ENCODE measurements around the gene ARX. TPM values are rescaled to one million over a fixed set of nuclear protein-coding genes. Genes with fewer than 3 reads are reported as not detected.

The ARX gene
- total RNA-seq, 2 experiments from 2014 or later: not detected

DNA sequence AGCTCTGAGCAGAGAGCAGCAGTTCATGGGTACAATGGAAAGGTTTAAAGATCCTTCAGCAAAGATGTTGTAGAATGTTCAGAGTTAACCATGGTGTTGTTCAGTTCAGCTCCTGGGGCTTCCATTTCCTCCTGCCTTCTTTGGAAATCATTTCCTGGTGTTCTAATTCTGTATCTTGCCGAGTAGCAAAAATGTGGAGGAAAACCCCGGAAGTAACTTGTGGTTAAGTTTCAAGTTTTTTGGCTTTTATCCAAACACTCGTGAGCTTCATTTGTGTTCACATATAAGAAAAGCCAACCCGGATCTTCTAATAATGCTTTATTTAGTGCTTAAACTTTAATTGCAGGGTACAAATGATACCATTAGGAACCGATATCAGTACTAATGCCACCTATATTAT lies 33.6 kb upstream of the ARX start:
- H3K4me3 Mint-ChIP-seq: no peak overlapping the region
- ATAC-seq: no peak
- intact Hi-C loops (cut with micrococcal nuclease): no loop called here
- H3K9me3 Mint-ChIP-seq: no peaks in the 10 kb centered on the region
- H3K36me3 Mint-ChIP-seq (ENCODE audit: low read depth): no peaks in the 10 kb centered on the region
- H3K27ac Mint-ChIP-seq: no peak overlapping the region
- TF ChIP-seq, protein P1, sequence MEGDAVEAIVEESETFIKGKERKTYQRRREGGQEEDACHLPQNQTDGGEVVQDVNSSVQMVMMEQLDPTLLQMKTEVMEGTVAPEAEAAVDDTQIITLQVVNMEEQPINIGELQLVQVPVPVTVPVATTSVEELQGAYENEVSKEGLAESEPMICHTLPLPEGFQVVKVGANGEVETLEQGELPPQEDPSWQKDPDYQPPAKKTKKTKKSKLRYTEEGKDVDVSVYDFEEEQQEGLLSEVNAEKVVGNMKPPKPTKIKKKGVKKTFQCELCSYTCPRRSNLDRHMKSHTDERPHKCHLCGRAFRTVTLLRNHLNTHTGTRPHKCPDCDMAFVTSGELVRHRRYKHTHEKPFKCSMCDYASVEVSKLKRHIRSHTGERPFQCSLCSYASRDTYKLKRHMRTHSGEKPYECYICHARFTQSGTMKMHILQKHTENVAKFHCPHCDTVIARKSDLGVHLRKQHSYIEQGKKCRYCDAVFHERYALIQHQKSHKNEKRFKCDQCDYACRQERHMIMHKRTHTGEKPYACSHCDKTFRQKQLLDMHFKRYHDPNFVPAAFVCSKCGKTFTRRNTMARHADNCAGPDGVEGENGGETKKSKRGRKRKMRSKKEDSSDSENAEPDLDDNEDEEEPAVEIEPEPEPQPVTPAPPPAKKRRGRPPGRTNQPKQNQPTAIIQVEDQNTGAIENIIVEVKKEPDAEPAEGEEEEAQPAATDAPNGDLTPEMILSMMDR (IDR thresholded peaks at IDR 0.05): no peak
- ChIA-PET POLR2A (no interaction called here), CTCF (interaction anchor here (0.9 kb wide), 1 partner anchor 211 kb away, joined by 4 read pairs; no protein-coding TSS in a partner anchor)
- no peak for DNase-seq
- peaks cover 8% of the 10 kb centered on the region for H3K4me1 Mint-ChIP-seq (ENCODE audit: low read depth)
- H3K27me3 Mint-ChIP-seq: peaks cover under 1% of the 10 kb centered on the region

DNA sequence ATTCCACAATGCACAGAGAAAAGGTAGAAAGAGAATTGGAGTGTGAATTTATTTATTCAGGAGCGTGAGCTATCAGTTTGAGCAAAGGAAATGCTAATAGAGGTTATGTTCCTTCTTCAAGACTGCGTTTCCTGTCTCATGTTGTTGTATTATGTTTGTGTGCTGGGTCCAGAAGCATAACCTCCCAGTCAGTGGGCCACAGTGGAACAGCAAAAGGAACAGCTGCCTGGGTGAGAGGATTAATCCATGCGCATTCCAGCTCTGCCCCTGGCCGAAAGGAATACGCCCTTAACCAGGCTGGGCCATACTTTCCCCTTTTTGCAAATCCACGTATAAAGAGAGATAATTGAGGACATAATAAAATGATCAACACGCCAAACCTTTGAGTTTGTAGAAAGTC lies 32.4 kb upstream of the ARX start:
- Mint-ChIP-seq H3K27ac (no peak overlapping the region), H3K4me1 (ENCODE audit: low read depth) (peaks cover 8% of the 10 kb centered on the region), H3K36me3 (ENCODE audit: low read depth) (no peaks in the 10 kb centered on the region), H3K9me3 (no peaks in the 10 kb centered on the region), H3K27me3 (peaks cover 2% of the 10 kb centered on the region), H3K4me3 (no peak overlapping the region)
- DNase-seq (no peak), ATAC-seq (no peak)
- ChIA-PET POLR2A (no interaction called here), CTCF (no interaction called here)
- TF ChIP-seq, protein P1 (IDR thresholded peaks at IDR 0.05): no peak
- intact Hi-C loops (cut with micrococcal nuclease): no loop called here

DNA sequence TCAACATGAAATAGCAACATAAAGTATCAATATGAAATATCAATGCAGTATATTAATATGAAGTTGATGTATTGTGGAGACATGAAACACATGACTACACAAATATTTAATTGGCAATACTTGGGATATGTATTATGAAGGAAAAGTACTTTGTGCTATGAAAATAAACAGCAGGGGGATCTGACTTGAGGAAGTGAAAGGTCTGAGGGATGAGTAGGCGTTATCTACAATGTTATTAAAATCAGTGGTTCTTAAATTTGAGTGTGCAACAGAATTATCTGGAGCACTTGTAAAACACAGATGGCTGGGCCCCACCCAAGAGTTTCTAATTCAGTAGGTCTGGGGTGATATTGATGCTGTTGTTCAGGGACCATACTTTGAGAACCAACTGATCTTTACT lies 27.4 kb upstream of the ARX start:
- H3K9me3 Mint-ChIP-seq: no peaks in the 10 kb centered on the region
- no peak overlapping the region for H3K4me3 Mint-ChIP-seq
- no peak for DNase-seq
- CTCF ChIA-PET: no interaction called here
- H3K4me1 Mint-ChIP-seq (ENCODE audit: low read depth): no peaks in the 10 kb centered on the region
- H3K36me3 Mint-ChIP-seq (ENCODE audit: low read depth): no peaks in the 10 kb centered on the region
- no peak for ATAC-seq
- intact Hi-C loops (cut with micrococcal nuclease): no loop called here
- no peak overlapping the region for H3K27ac Mint-ChIP-seq
- peaks cover 2% of the 10 kb centered on the region for H3K27me3 Mint-ChIP-seq
- POLR2A ChIA-PET: no interaction called here
- TF ChIP-seq, protein P1 (IDR thresholded peaks at IDR 0.05): no peak

- CTCF ChIA-PET: no interaction called here
- no peaks in the 10 kb centered on the region for H3K9me3 Mint-ChIP-seq
These were observed 23.3 kb upstream of the ARX start for GRCh38 chrX:25039036-25039435.

GRCh38 chrX:25034889-25035288 lies 19.1 kb upstream of the ARX start:
- ChIA-PET POLR2A (no interaction called here), CTCF (interaction anchor here (1.0 kb wide), 1 partner anchor 196 kb away, joined by 3 read pairs; no protein-coding TSS in a partner anchor)
- H3K4me1 Mint-ChIP-seq (ENCODE audit: low read depth): no peaks in the 10 kb centered on the region
- no peaks in the 10 kb centered on the region for H3K9me3 Mint-ChIP-seq
- H3K27ac Mint-ChIP-seq: no peak overlapping the region
- ATAC-seq (no peak), DNase-seq (no peak)
- no peaks in the 10 kb centered on the region for H3K36me3 Mint-ChIP-seq (ENCODE audit: low read depth)
- TF ChIP-seq, protein P1 (IDR thresholded peaks at IDR 0.05): no peak
- no peak overlapping the region for H3K4me3 Mint-ChIP-seq
- H3K27me3 Mint-ChIP-seq: no peaks in the 10 kb centered on the region
- intact Hi-C loops (cut with micrococcal nuclease): no loop called here

More at GRCh38 chrX:25039036-25039435, 23.3 kb upstream of the ARX start:
- ATAC-seq (no peak), DNase-seq (no peak)
- Mint-ChIP-seq H3K4me3 (no peak overlapping the region), H3K4me1 (ENCODE audit: low read depth) (no peaks in the 10 kb centered on the region), H3K27ac (no peak overlapping the region), H3K36me3 (ENCODE audit: low read depth) (no peaks in the 10 kb centered on the region), H3K27me3 (no peaks in the 10 kb centered on the region)
- intact Hi-C loops (cut with micrococcal nuclease): no loop called here
- POLR2A ChIA-PET: no interaction called here
- TF ChIP-seq, protein P1 (IDR thresholded peaks at IDR 0.05): no peak

All from activated CD8-positive, alpha-beta T cell treated with anti-CD3 and anti-CD28 coated beads for 36 hours (primary cell).